ENCODE results near the gene HLA-G. TPM values are rescaled to one million over a fixed set of nuclear protein-coding genes. Genes with fewer than 3 reads are reported as not detected.

Gene HLA-G
- polyA plus RNA-seq, 1 of the 3 experiments (the other 2 are of a cell fraction) = not detected

- no peak overlapping the region for H3K27ac ChIP-seq (ENCODE audit: low read depth in 2 of 2, low read length in 1 of 2)
- WGBS (ENCODE audit: low lambda C conversion rate) = 18% methylated on average over 21 of the region's 79 CpGs
- ChIA-PET POLR2A (no interaction called here), CTCF (no interaction called here)
- H3K4me1 ChIP-seq (ENCODE audit: control insufficient read depth in 1 of 2, insufficient read depth in 2 of 2, low read depth in 1 of 2, low read length in 1 of 2) = peaks cover 0 to 3% of the 10 kb centered on the region in 2 experiments; a peak in 1 of 4 replicates
- no peaks in the 10 kb centered on the region for H4K20me1 ChIP-seq (ENCODE audit: insufficient read depth)
- peaks cover 27% of the 10 kb centered on the region; the same call in 1 of the 2 replicates for H3K27me3 ChIP-seq (ENCODE audit: insufficient read depth)
- no peaks in the 10 kb centered on the region for H3K9me3 ChIP-seq
- no peak overlapping the region for H3K9ac ChIP-seq
- H3K4me2 ChIP-seq = peak overlapping the region; percentile 66
- no peaks in the 10 kb centered on the region for H3K9me2 ChIP-seq
- no peaks in the 10 kb centered on the region for H3K36me3 ChIP-seq (replicated peaks in 1 of 2; ENCODE audit: control insufficient read depth in 1 of 2, insufficient read depth in 2 of 2, low read length in 1 of 2)
- H3K4me3 ChIP-seq (ENCODE audit: low read depth in 2 of 2, low read length in 1 of 2) = peak overlapping the region; percentile 25 to 32; a peak in 3 of 4 replicates
- no peak overlapping the region for H2AFZ ChIP-seq (ENCODE audit: low read depth)
- H3K79me2 ChIP-seq (ENCODE audit: insufficient read depth) = no peaks in the 10 kb centered on the region
- TF ChIP-seq USF2 (IDR thresholded peaks at IDR 0.05; ENCODE audit: borderline replicate concordance, low read depth, low read length) (no peak), CTCF (IDR thresholded peaks at IDR 0.05) (0 out of 2 replicates have a peak, but pooled peaks have one; percentile 6), MXI1 (IDR thresholded peaks at IDR 0.05; ENCODE audit: low read depth, low read length) (no peak), EZH2phosphoT487 (IDR thresholded peaks at IDR 0.05; ENCODE audit: borderline replicate concordance, low read depth) (no peak)
- peak; percentile 43 for DNase-seq
- H3F3A ChIP-seq (replicated peaks; ENCODE audit: insufficient read depth) = no peaks in the 10 kb centered on the region
Observed at GRCh38 chr6:29792123-29793035, 35.2 kb upstream of the HLA-G start.

- Histone ChIP-seq H3K79me2 (ENCODE audit: insufficient read depth) (no peaks in the 10 kb centered on the region), H3K27ac (ENCODE audit: low read depth in 2 of 2, low read length in 1 of 2) (no peak overlapping the region), H3K9me2 (no peaks in the 10 kb centered on the region), H3K4me3 (ENCODE audit: low read depth in 2 of 2, low read length in 1 of 2) (0 out of 4 replicates have a peak overlapping the region, but pooled peaks of 1 of the 2 experiments have one; percentile 32), H3K36me3 (replicated peaks in 1 of 2; ENCODE audit: control insufficient read depth in 1 of 2, insufficient read depth in 2 of 2, low read length in 1 of 2) (no peaks in the 10 kb centered on the region), H3K4me1 (ENCODE audit: control insufficient read depth in 1 of 2, insufficient read depth in 2 of 2, low read depth in 1 of 2, low read length in 1 of 2) (peaks cover 0 to 3% of the 10 kb centered on the region in 2 experiments; a peak in 1 of 4 replicates), H4K20me1 (ENCODE audit: insufficient read depth) (no peaks in the 10 kb centered on the region), H3K9ac (no peak overlapping the region), H3K27me3 (ENCODE audit: insufficient read depth) (peaks cover 27% of the 10 kb centered on the region; the same call in 1 of the 2 replicates), H3F3A (replicated peaks; ENCODE audit: insufficient read depth) (no peaks in the 10 kb centered on the region), H3K9me3 (no peaks in the 10 kb centered on the region), H2AFZ (ENCODE audit: low read depth) (no peak overlapping the region), H3K4me2 (peak overlapping the region; percentile 66; the same call in 1 of the 2 replicates)
- ChIA-PET POLR2A (no interaction called here), CTCF (no interaction called here)
- no peak for DNase-seq
- 29% methylated on average over 7 of the region's 11 CpGs for WGBS (ENCODE audit: low lambda C conversion rate)
- no peak for TF ChIP-seq CTCF (IDR thresholded peaks at IDR 0.05)
- no peak for TF ChIP-seq IRF3 (IDR thresholded peaks at IDR 0.05; ENCODE audit: low read depth, low read length)
- no peak for TF ChIP-seq MAX (IDR thresholded peaks at IDR 0.05; ENCODE audit: low read depth)
- TF ChIP-seq JUND (IDR thresholded peaks at IDR 0.05) = no peak
- TF ChIP-seq PBX3 (IDR thresholded peaks at IDR 0.05) = no peak
- no peak for TF ChIP-seq POLR2AphosphoS5 (IDR thresholded peaks at IDR 0.05; ENCODE audit: low read depth, low read length)
- TF ChIP-seq RXRA (IDR thresholded peaks at IDR 0.05; ENCODE audit: borderline replicate concordance, low read depth) = no peak
- TF ChIP-seq SIN3A (IDR thresholded peaks at IDR 0.05; ENCODE audit: borderline replicate concordance, low read depth, low read length) = no peak
- no peak for TF ChIP-seq FOXM1 (IDR thresholded peaks at IDR 0.05; ENCODE audit: low read depth)
- no peak for TF ChIP-seq MXI1 (IDR thresholded peaks at IDR 0.05; ENCODE audit: low read depth, low read length)
- TF ChIP-seq ZBTB33 (IDR thresholded peaks at IDR 0.05; ENCODE audit: borderline replicate concordance, low read depth) = no peak
Observed at GRCh38 chr6:29793036-29793356, 34.6 kb upstream of the HLA-G start.

Measured in SK-N-SH (cell line).